Activated naive CD8-positive, alpha-beta T cell treated with anti-CD3 and anti-CD28 coated beads for 36 hours (primary cell): ENCODE results near the gene ZBTB44. TPM values are rescaled to one million over a fixed set of nuclear protein-coding genes. Genes with fewer than 3 reads are reported as not detected.
A peak's percentile ranks its signal among the peaks of the same experiment; 100 is the strongest.
"Not testable (repeated sequence)": the region's sequence is repeated elsewhere in the genome, so short reads cannot be mapped to it uniquely, and the experiment has no call there.

Experiments used
- DNase-seq: peaks from one replicate; pipeline ENCODE4 v3.0.0; 2021
- H3K27ac Mint-ChIP-seq: one replicate; pipeline ENCODE4 v1.8.0; 2022; ENCODE audit warnings: mild to moderate bottlenecking, moderate library complexity, mixed read lengths
- H3K27me3 Mint-ChIP-seq: one replicate; pipeline ENCODE4 v1.8.0; 2022; ENCODE audit warnings: mild to moderate bottlenecking, mixed read lengths
- H3K36me3 Mint-ChIP-seq: one replicate; pipeline ENCODE4 v1.8.0; 2021; ENCODE audit warnings: mild to moderate bottlenecking, mixed read lengths
- H3K4me1 Mint-ChIP-seq: one replicate; pipeline ENCODE4 v1.8.0; 2021; ENCODE audit warnings: mixed read lengths
- H3K4me3 Mint-ChIP-seq: one replicate; pipeline ENCODE4 v1.8.0; 2022; ENCODE audit warnings: mild to moderate bottlenecking, moderate library complexity, mixed read lengths
- H3K9me3 Mint-ChIP-seq: one replicate; pipeline ENCODE4 v1.8.0; 2022; ENCODE audit warnings: mixed read lengths
- total RNA-seq, 2 experiments: library from RNA; stranded (reverse); gene quantifications; one replicate each; pipeline ENCODE4 v1.2.3, GENCODE V29; 2021

The ZBTB44 gene
- total RNA-seq, 2 experiments from 2014 or later = 43.2 to 44.6 TPM

DNA sequence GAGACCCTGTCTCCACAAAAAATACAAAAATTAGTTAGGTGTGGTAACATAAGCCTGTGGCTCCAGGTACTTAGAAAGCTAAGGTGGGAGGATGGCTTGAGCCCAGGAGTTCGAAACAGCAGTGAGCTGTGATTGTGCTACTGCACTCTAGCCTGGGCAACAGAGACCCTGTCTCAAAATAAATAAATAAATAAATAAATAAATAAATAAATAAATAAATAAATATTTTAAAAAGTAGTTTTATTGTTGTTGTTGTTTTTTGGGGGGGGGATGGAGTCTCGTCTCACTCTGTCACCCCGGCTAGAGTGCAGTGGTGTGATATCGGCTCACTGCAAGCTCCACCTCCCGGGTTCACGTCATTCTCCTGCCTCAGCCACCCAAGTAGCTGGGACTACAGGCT lies 33.4 kb downstream of the ZBTB44 start:
- not testable (repeated sequence) for DNase-seq, H3K27ac Mint-ChIP-seq, H3K27me3 Mint-ChIP-seq, H3K4me3 Mint-ChIP-seq
- peaks cover 16% of the 10 kb centered on the region for H3K9me3 Mint-ChIP-seq
- H3K4me1 Mint-ChIP-seq = peaks cover 21% of the 10 kb centered on the region
- peaks cover 53% of the 10 kb centered on the region for H3K36me3 Mint-ChIP-seq

DNA sequence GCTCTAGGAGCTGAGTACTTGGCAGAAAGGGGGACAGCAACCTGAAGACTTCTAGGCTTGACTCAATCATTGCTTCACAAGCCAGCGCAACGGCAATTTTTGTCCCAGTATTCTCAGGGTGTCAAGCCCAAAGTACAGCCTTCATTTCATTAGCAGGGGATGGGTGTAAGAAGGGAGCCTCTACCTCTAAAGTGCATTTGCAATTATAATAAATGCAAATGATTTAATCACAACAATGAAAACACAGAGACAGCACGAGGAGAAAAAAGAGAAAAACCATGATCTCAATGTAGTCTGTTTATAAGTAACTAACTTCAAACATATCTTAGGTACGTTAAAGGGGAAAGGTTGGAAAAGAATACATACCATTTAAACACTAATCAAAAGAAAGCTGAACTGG lies 34.7 kb downstream of the ZBTB44 start:
- no peaks in the 10 kb centered on the region for H3K27me3 Mint-ChIP-seq
- no peak overlapping the region for H3K4me3 Mint-ChIP-seq
- H3K36me3 Mint-ChIP-seq = peaks cover 52% of the 10 kb centered on the region
- H3K27ac Mint-ChIP-seq = no peak overlapping the region
- no peak for DNase-seq
- peaks cover 16% of the 10 kb centered on the region for H3K9me3 Mint-ChIP-seq
- H3K4me1 Mint-ChIP-seq = peaks cover 21% of the 10 kb centered on the region

DNA sequence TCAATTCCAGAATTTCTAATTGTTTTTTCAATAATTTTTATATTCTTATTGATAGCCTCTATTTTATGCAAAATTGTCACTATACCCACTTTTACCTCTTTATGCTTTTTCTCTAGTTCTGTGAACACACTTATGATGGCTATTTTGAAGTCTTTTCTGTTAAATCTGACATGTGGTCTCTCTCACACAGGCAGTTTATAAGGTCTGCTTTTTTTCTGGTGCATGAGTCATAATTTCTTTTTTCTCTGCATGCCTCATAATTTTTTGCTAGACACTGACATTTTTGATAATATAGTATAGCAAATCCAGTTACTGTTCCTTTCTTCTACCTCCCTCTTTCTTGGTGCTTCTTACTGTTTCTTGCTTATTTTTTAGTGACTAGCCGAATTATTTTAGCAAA lies 36.0 kb downstream of the ZBTB44 start:
- peaks cover 16% of the 10 kb centered on the region for H3K9me3 Mint-ChIP-seq
- DNase-seq = no peak
- peaks cover 21% of the 10 kb centered on the region for H3K4me1 Mint-ChIP-seq
- H3K36me3 Mint-ChIP-seq = peaks cover 52% of the 10 kb centered on the region
- peak overlapping the region; percentile 32 for H3K4me3 Mint-ChIP-seq
- H3K27ac Mint-ChIP-seq = peak overlapping the region; percentile 70
- H3K27me3 Mint-ChIP-seq = no peaks in the 10 kb centered on the region

DNA sequence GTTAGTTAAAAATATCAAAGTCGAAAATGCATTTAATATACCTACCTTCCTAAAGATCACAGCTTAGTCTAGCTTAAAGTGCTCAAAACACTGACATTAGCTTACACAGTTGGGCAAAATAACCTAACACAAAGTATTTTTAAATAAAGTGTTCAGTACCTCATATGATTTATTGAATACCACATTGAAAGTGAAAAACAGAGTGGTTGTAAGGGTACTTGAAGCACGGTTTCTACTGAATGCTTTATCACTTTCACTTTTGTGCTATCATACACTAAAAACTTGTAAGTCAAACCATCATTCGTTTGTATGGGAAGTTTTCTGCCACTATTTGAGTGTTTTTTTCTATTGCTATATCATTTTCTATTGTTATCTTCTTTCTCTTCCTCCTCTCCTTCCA lies 36.6 kb downstream of the ZBTB44 start:
- Mint-ChIP-seq H3K27ac (peak overlapping the region; percentile 10), H3K4me1 (peaks cover 21% of the 10 kb centered on the region), H3K4me3 (no peak overlapping the region), H3K9me3 (peaks cover 16% of the 10 kb centered on the region), H3K27me3 (no peaks in the 10 kb centered on the region), H3K36me3 (peaks cover 51% of the 10 kb centered on the region)
- no peak for DNase-seq

DNA sequence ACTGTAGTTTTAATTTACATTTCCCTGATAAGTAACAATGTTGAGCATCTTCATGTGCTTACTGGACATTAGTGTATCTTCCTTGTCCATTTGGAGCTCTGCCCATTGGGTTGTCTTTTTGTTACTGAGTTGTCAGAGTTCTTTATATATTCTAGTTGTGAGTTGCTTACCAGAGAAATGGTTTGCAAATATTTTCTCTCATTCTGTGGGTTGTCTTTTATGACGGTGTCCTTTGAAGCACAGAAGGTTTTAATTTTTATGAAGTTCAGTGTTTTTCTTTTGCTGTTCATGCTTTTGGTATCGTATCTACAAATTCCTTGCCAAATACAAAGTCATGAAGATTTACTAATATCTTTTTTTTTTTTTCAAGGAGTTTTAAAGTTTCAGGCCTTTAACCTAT lies 42.4 kb downstream of the ZBTB44 start:
- peaks cover 13% of the 10 kb centered on the region for H3K4me1 Mint-ChIP-seq
- H3K36me3 Mint-ChIP-seq = peaks cover 20% of the 10 kb centered on the region
- H3K27ac Mint-ChIP-seq = no peak overlapping the region
- H3K4me3 Mint-ChIP-seq = no peak overlapping the region
- H3K9me3 Mint-ChIP-seq = no peaks in the 10 kb centered on the region
- no peak for DNase-seq
- H3K27me3 Mint-ChIP-seq = no peaks in the 10 kb centered on the region

- H3K36me3 Mint-ChIP-seq = peaks cover 16% of the 10 kb centered on the region
- H3K4me3 Mint-ChIP-seq = no peak overlapping the region
- DNase-seq = no peak
Measured at GRCh38 chr11:130269326-130269943, 45.3 kb downstream of the ZBTB44 start.

GRCh38 chr11:130263351-130263750 lies 51.4 kb downstream of the ZBTB44 start:
- H3K27ac Mint-ChIP-seq = no peak overlapping the region
- no peak for DNase-seq
- H3K27me3 Mint-ChIP-seq = no peaks in the 10 kb centered on the region
- H3K9me3 Mint-ChIP-seq = peaks cover 9% of the 10 kb centered on the region
- peaks cover 12% of the 10 kb centered on the region for H3K4me1 Mint-ChIP-seq
- peaks cover 51% of the 10 kb centered on the region for H3K36me3 Mint-ChIP-seq
- H3K4me3 Mint-ChIP-seq = no peak overlapping the region

More at GRCh38 chr11:130269326-130269943, 45.3 kb downstream of the ZBTB44 start:
- Mint-ChIP-seq H3K27me3 (no peaks in the 10 kb centered on the region), H3K9me3 (no peaks in the 10 kb centered on the region), H3K4me1 (peaks cover 14% of the 10 kb centered on the region), H3K27ac (no peak overlapping the region)

DNA sequence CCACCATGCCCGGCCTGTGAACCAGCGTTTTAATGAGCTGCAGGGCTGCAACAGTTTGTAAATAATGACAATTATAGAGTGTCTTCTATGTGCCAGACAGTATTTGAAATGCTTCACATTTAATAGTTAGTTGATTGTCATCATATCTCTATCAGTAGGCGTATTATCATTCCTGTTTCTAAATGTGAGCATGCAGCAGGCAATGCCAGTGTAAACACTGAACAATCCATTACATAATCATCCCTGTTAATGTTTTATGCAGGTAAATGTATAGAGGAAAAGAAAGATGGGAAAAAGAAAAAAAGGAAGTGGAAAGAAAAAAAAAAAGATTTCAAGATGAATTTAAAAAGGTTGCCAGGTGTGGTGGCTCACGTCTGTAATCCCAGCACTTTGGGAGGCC lies 52.3 kb downstream of the ZBTB44 start:
- Mint-ChIP-seq H3K27me3 (no peaks in the 10 kb centered on the region), H3K4me1 (peaks cover 16% of the 10 kb centered on the region), H3K36me3 (peaks cover 58% of the 10 kb centered on the region), H3K27ac (no peak overlapping the region), H3K9me3 (peaks cover 14% of the 10 kb centered on the region), H3K4me3 (no peak overlapping the region)
- DNase-seq = no peak

DNA sequence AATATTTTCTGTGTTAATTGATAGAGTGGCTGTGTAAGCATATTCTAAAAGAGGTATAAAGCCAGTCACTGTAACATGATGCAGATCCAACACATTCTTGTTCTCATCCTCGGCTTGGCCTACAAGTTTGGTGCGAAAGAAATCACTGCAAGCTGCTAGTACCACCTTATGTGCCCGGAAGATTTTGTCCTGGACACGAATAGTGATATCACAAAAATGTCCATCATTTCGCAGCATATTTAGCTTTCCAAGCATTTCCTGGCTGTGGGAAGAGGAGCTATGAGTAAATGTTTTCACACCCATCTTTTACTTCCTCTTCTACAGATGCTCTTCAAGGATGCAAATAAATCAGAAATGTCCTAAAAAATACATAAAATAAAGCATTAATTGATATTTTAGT lies 53.1 kb downstream of the ZBTB44 start:
- Mint-ChIP-seq H3K27me3 (no peaks in the 10 kb centered on the region), H3K27ac (no peak overlapping the region), H3K4me3 (no peak overlapping the region), H3K9me3 (peaks cover 15% of the 10 kb centered on the region), H3K4me1 (peaks cover 16% of the 10 kb centered on the region), H3K36me3 (peaks cover 65% of the 10 kb centered on the region)
- DNase-seq = no peak

DNA sequence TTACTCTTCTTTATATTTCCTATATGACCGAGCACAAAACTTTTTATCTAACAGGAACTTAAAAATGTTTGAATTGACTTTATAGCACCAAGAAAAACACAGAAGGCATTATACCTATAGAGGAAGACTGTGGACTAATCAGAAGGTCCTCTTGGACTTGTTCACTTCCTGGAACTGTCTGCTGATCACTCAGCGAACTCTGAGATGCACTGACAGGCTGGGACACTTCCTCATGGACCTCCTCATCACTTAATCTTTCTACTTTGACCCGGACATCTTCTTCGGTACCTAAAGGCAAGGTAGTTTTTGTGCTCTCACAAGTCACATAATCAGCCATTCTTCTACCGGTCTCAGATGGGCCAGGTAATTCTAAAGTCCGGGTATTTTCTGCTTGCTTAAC lies 54.0 kb downstream of the ZBTB44 start:
- H3K4me3 Mint-ChIP-seq = no peak overlapping the region
- H3K27ac Mint-ChIP-seq = no peak overlapping the region
- DNase-seq = no peak
- H3K27me3 Mint-ChIP-seq = no peaks in the 10 kb centered on the region
- peaks cover 14% of the 10 kb centered on the region for H3K4me1 Mint-ChIP-seq
- H3K36me3 Mint-ChIP-seq = peaks cover 66% of the 10 kb centered on the region
- peaks cover 20% of the 10 kb centered on the region for H3K9me3 Mint-ChIP-seq

GRCh38 chr11:130260080-130260627 lies 54.6 kb downstream of the ZBTB44 start:
- H3K4me3 Mint-ChIP-seq = no peak overlapping the region
- peaks cover 11% of the 10 kb centered on the region for H3K4me1 Mint-ChIP-seq
- peaks cover 72% of the 10 kb centered on the region for H3K36me3 Mint-ChIP-seq
- DNase-seq = no peak
- no peak overlapping the region for H3K27ac Mint-ChIP-seq
- H3K9me3 Mint-ChIP-seq = peaks cover 24% of the 10 kb centered on the region
- H3K27me3 Mint-ChIP-seq = no peaks in the 10 kb centered on the region

- not testable (repeated sequence) for H3K27ac Mint-ChIP-seq, H3K27me3 Mint-ChIP-seq, H3K4me3 Mint-ChIP-seq, DNase-seq
- Mint-ChIP-seq H3K9me3 (peaks cover 31% of the 10 kb centered on the region), H3K36me3 (peaks cover 66% of the 10 kb centered on the region), H3K4me1 (peaks cover 10% of the 10 kb centered on the region)
Measured at GRCh38 chr11:130251763-130252162, 63.0 kb downstream of the ZBTB44 start.

- H3K9me3 Mint-ChIP-seq = peaks cover 21% of the 10 kb centered on the region
- DNase-seq, H3K27ac Mint-ChIP-seq, H3K4me3 Mint-ChIP-seq, H3K27me3 Mint-ChIP-seq: not testable (repeated sequence)
- H3K4me1 Mint-ChIP-seq = peaks cover 18% of the 10 kb centered on the region
- peaks cover 48% of the 10 kb centered on the region for H3K36me3 Mint-ChIP-seq
Measured at GRCh38 chr11:130249929-130250328, 64.8 kb downstream of the ZBTB44 start.

DNA sequence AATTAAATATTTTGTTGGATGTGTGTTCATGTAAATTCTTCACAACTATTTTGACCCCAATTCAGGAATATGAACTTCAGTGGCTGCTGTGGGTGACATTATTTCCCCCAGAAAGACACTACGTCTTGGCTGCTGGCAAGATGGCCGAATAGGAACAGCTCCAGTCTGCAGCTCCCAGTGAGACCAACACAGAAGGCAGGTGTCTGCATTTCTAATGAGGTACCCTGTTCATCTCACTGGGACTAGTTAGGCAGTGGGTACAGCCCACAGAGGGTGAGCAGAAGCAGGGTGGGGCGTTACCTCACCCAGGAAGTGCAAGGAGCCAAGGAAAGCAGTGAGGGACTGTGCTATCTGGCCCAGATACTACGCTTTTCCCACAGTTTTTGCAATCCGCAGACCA lies 65.3 kb downstream of the ZBTB44 start:
- H3K27me3 Mint-ChIP-seq = no peaks in the 10 kb centered on the region
- DNase-seq = no peak
- H3K27ac Mint-ChIP-seq = no peak overlapping the region
- peaks cover 21% of the 10 kb centered on the region for H3K9me3 Mint-ChIP-seq
- no peak overlapping the region for H3K4me3 Mint-ChIP-seq
- H3K4me1 Mint-ChIP-seq = peaks cover 19% of the 10 kb centered on the region
- H3K36me3 Mint-ChIP-seq = peaks cover 45% of the 10 kb centered on the region

DNA sequence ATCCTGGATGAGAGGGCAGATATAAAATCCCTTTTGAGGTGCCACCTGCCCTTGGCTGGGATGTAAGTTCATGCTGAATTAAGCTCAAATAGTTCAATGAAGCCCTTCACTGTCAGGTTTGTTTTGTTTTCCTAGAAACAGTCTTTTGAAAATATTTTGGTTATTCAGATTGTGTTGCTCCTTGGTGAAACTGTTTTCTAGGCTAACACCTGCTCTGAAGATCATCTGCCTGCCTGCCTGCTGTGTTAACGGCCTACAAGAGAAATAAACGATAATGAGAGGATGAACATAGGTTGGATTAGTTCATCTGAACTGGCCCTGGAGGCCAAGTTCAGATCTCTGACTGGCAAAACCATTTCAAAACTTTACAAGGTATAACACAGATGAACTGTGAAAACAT lies 67.4 kb downstream of the ZBTB44 start:
- Mint-ChIP-seq H3K4me3 (no peak overlapping the region), H3K4me1 (peaks cover 21% of the 10 kb centered on the region), H3K9me3 (peaks cover 11% of the 10 kb centered on the region), H3K27me3 (no peaks in the 10 kb centered on the region), H3K27ac (no peak overlapping the region), H3K36me3 (peaks cover 35% of the 10 kb centered on the region)
- no peak for DNase-seq

DNA sequence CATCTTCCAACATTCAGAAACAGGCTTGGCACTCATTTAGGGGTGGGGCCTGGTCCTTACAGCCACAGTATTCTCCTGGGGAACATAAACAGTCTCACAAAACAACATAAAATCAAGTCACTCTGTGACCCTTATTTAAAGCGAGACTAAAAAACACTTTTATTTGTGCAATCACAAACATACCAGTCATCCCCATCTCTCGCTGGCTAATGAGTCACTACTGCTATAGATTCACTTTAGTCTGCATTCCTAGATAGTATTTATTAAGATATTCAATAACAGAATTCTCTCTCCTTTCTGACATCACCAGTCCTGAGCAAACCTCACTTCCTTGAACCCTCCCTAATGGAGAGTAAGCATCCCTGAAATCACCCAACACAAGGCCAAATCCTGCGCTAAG lies 68.0 kb downstream of the ZBTB44 start:
- DNase-seq = no peak
- H3K4me1 Mint-ChIP-seq = peaks cover 21% of the 10 kb centered on the region
- peaks cover 29% of the 10 kb centered on the region for H3K36me3 Mint-ChIP-seq
- H3K27me3 Mint-ChIP-seq = no peaks in the 10 kb centered on the region
- no peak overlapping the region for H3K27ac Mint-ChIP-seq
- peaks cover 7% of the 10 kb centered on the region for H3K9me3 Mint-ChIP-seq
- H3K4me3 Mint-ChIP-seq = no peak overlapping the region
